ENCODE results near the gene SORCS2. TPM values are rescaled to one million over a fixed set of nuclear protein-coding genes. Genes with fewer than 3 reads are reported as not detected.

SORCS2 gene
- total and polyA plus RNA-seq, 8 donors = 4.6 to 9.7 (median 7.2) TPM

GRCh38 chr4:7322166-7322991 is 130.0 kb downstream of the SORCS2 start:
- TF ChIP-seq CTCF (IDR thresholded peaks at IDR 0.05) = no peak
- peak; percentile 78 for ATAC-seq

GRCh38 chr4:7323461-7323871 is 131.1 kb downstream of the SORCS2 start:
- Histone ChIP-seq H3K27ac (no peak overlapping the region), H3K4me3 (no peak overlapping the region), H3K27me3 (peaks cover 0 to 22% of the 10 kb centered on the region in 2 donors), H3K4me1 (peaks cover 0 to 5% of the 10 kb centered on the region in 2 donors), H3K9me3 (peaks cover 0 to 15% of the 10 kb centered on the region in 2 donors), H3K36me3 (no peaks in the 10 kb centered on the region)
- DNase-seq (peak in 1 of 4 donors; percentile 15), ATAC-seq (no peak)
- no peak for TF ChIP-seq CTCF (IDR thresholded peaks at IDR 0.05)
- intact Hi-C loops (cut with DNase I) = no loop called here

More at GRCh38 chr4:7322166-7322991, 130.0 kb downstream of the SORCS2 start:
- no peaks in the 10 kb centered on the region for H3K36me3 ChIP-seq
- no peak overlapping the region for H3K27ac ChIP-seq
- H3K27me3 ChIP-seq = peaks cover 0 to 22% of the 10 kb centered on the region in 2 donors
- H3K9me3 ChIP-seq = peaks cover 0 to 21% of the 10 kb centered on the region in 2 donors
- peak in 3 of 4 donors; percentile 44 to 93 (median 82) for DNase-seq
- intact Hi-C loops (cut with DNase I) = no loop called here
- H3K4me1 ChIP-seq = peaks cover 0 to 5% of the 10 kb centered on the region in 2 donors
- H3K4me3 ChIP-seq = no peak overlapping the region

GRCh38 chr4:7323872-7324650 is 131.7 kb downstream of the SORCS2 start:
- no peak for ATAC-seq
- intact Hi-C loops (cut with DNase I) = no loop called here

GRCh38 chr4:7324651-7325121 is 132.3 kb downstream of the SORCS2 start:
- Histone ChIP-seq H3K4me1 (peaks cover 5% of the 10 kb centered on the region in 2 donors), H3K27me3 (peaks cover 0 to 22% of the 10 kb centered on the region in 2 donors), H3K4me3 (no peak overlapping the region), H3K9me3 (peaks cover 0 to 3% of the 10 kb centered on the region in 2 donors), H3K27ac (no peak overlapping the region), H3K36me3 (no peaks in the 10 kb centered on the region)
- intact Hi-C loops (cut with DNase I) = no loop called here
- DNase-seq (peak in 1 of 4 donors; percentile 39), ATAC-seq (no peak)
- no peak for TF ChIP-seq CTCF (IDR thresholded peaks at IDR 0.05)

More at GRCh38 chr4:7323872-7324650, 131.7 kb downstream of the SORCS2 start:
- peaks cover 0 to 9% of the 10 kb centered on the region in 2 donors for H3K9me3 ChIP-seq
- H3K27ac ChIP-seq = no peak overlapping the region
- no peak for TF ChIP-seq CTCF (IDR thresholded peaks at IDR 0.05)
- peaks cover 0 to 22% of the 10 kb centered on the region in 2 donors for H3K27me3 ChIP-seq
- peaks cover 2 to 5% of the 10 kb centered on the region in 2 donors for H3K4me1 ChIP-seq
- peak in 1 of 4 donors; percentile 35 for DNase-seq
- H3K36me3 ChIP-seq = no peaks in the 10 kb centered on the region
- H3K4me3 ChIP-seq = no peak overlapping the region

Measured in left lung (tissue), 10 donors.